Measurements from ENCODE around the gene IL1B.

The IL1B gene

DNA sequence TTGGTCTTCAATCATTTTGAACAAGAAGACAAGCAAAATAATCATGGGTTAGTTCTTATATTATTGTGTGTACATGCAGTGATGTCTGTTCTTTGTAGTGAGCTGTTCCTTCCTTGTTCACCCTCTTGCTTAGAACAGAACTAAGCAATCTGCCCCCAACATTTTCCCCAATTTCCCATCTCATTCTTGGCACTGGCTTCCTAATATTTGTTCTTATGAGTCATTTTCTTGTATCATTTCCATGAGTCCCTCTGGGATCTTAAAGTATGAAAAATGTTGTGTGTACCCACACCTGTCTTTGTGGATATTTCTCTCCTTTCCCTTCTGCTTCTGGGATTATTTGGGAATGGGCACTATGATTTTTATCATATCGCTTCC, 3.5 kb upstream of the IL1B start:
- no peak for DNase-seq (ENCODE audit: low read depth)
- TF ChIP-seq, protein P1, sequence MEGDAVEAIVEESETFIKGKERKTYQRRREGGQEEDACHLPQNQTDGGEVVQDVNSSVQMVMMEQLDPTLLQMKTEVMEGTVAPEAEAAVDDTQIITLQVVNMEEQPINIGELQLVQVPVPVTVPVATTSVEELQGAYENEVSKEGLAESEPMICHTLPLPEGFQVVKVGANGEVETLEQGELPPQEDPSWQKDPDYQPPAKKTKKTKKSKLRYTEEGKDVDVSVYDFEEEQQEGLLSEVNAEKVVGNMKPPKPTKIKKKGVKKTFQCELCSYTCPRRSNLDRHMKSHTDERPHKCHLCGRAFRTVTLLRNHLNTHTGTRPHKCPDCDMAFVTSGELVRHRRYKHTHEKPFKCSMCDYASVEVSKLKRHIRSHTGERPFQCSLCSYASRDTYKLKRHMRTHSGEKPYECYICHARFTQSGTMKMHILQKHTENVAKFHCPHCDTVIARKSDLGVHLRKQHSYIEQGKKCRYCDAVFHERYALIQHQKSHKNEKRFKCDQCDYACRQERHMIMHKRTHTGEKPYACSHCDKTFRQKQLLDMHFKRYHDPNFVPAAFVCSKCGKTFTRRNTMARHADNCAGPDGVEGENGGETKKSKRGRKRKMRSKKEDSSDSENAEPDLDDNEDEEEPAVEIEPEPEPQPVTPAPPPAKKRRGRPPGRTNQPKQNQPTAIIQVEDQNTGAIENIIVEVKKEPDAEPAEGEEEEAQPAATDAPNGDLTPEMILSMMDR (IDR thresholded peaks at IDR 0.05; ENCODE audit: insufficient read depth, low read depth, low read length, missing control alignments): no peak
- H3K4me3 ChIP-seq (ENCODE audit: low read length): no peak overlapping the region

DNA sequence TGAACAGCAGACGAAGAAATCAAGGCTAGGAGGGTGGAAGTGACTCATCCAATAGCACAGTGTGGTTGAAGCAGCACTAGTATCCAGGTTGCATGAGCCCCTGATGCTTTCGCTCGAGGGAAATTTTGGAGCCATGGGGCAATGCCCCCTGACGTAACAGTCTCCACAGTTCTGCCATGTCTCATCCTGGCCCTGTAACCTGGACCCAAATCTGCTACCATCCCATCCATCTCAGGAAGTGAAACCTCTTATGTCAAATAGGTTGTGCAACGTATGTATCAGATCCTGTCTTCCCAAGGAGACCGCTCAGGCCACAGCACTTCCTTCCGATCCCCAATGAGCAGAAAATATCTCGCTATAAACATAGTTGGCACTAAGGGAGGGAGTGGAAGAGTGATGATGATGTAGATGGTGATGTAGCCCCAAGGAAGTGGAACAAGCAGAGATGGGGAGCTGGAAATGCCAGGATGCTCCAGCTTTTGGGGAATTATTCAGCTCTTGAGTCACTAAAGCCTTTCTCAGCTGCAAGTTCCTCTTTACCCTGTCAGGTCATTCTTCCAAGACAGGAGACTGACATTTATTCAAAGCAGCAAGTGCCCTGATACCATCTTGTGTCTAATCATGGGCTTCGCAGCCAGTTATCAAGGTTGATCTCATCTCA, 3.0 kb upstream of the IL1B start:
- TF ChIP-seq, protein P1 (IDR thresholded peaks at IDR 0.05; ENCODE audit: insufficient read depth, low read depth, low read length, missing control alignments): no peak
- DNase-seq (ENCODE audit: low read depth): peak; percentile 53
- H3K4me3 ChIP-seq (ENCODE audit: low read length): no peak overlapping the region

- H3K4me3 ChIP-seq (ENCODE audit: low read length): peak overlapping the region; percentile 53
- TF ChIP-seq, protein P1 (IDR thresholded peaks at IDR 0.05; ENCODE audit: insufficient read depth, low read depth, low read length, missing control alignments): no peak
- DNase-seq (ENCODE audit: low read depth): no peak
These were observed 417 bp downstream of the IL1B start for GRCh38 chr2:112836163-112836560.

- TF ChIP-seq, protein P1 (IDR thresholded peaks at IDR 0.05; ENCODE audit: insufficient read depth, low read depth, low read length, missing control alignments): no peak
- H3K4me3 ChIP-seq (ENCODE audit: low read length): peak overlapping the region; percentile 53
- no peak for DNase-seq (ENCODE audit: low read depth)
These were observed 930 bp downstream of the IL1B start for GRCh38 chr2:112835536-112836162.

GRCh38 chr2:112835061-112835501, 1.5 kb downstream of the IL1B start:
- TF ChIP-seq, protein P1 (IDR thresholded peaks at IDR 0.05; ENCODE audit: insufficient read depth, low read depth, low read length, missing control alignments): no peak
- H3K4me3 ChIP-seq (ENCODE audit: low read length): peak overlapping the region; percentile 53
- DNase-seq (ENCODE audit: low read depth): no peak

DNA sequence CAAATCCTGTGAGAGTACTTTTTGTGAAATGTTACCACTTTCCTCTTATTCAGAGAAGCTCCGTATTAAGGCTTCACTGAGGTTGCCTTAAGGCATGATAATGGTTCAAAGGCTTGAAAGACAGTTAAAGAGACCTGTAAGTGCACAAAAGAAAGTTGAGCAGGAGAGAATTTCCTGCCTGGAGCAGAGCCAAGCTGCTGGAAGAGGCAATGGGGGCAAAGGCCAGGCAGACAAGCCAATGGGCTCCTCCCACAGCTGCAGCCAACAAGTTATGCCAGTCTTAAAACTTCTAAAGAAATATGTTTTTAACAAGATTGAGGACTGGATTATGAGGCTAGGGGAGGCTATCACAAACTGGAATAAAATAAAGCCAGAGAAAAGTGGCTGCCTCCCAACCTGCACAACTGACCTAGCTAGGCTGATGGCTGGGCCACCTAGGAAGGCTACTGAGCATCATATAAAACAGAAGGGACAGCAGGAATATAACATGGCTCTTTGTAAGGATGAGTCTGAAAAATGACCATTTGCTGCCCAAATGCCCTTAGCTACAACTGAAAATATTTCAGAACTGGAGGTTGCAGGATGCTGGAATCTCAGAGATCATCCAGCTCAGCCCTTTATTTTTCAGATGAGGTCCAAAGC, 2.1 kb downstream of the IL1B start:
- TF ChIP-seq, protein P1 (IDR thresholded peaks at IDR 0.05; ENCODE audit: insufficient read depth, low read depth, low read length, missing control alignments): no peak
- peak; percentile 41 for DNase-seq (ENCODE audit: low read depth)
- H3K4me3 ChIP-seq (ENCODE audit: low read length): peak overlapping the region; percentile 53
